GM12878 (cell line): ENCODE measurements around the gene POLD1. TPM values are rescaled to one million over a fixed set of nuclear protein-coding genes. Genes with fewer than 3 reads are reported as not detected.

ENCODE experiments used
- BRCA1 ChIP-seq: IDR thresholded peaks from 2 replicates; pipeline ENCODE4 v1.6.1; 2011; ENCODE audit warnings: low read depth, low read length, improper control_type of control experiment
- CREM ChIP-seq: IDR thresholded peaks from 2 replicates; pipeline ENCODE4 v1.6.1; 2014; ENCODE audit warnings: antibody characterized with exemption, low read depth
- DPF2 ChIP-seq: fragments of 450-650 bp; IDR thresholded peaks from 2 replicates; pipeline ENCODE4 v1.6.1; 2017; ENCODE audit warnings: mild to moderate bottlenecking
- MXI1 ChIP-seq: fragments of 150-350 bp; IDR thresholded peaks from 2 replicates; pipeline ENCODE4 v1.6.1; 2011; ENCODE audit warnings: low read depth, mild to moderate bottlenecking, inconsistent platforms, low read length, improper control_type of control experiment
- NFYA ChIP-seq: IDR thresholded peaks from 2 replicates; pipeline ENCODE4 v1.6.1; 2011; ENCODE audit warnings: low read depth, mild to moderate bottlenecking, low read length, improper control_type of control experiment, borderline replicate concordance
- POLR2A ChIP-seq: IDR thresholded peaks from 2 replicates; pipeline ENCODE4 v1.6.1; 2011; ENCODE audit warnings: low read depth, mild to moderate bottlenecking, low read length
- RCOR1 ChIP-seq: conservative IDR thresholded peaks from 2 replicates; pipeline ENCODE4 v1.6.1; 2012; ENCODE audit warnings: low read depth, low read length, improper control_type of control experiment
- SIN3A ChIP-seq: IDR thresholded peaks from 2 replicates; pipeline ENCODE4 v1.6.1; 2012; ENCODE audit warnings: low read depth, low read length, improper control_type of control experiment
- SIX5 ChIP-seq: IDR thresholded peaks from 2 replicates; pipeline ENCODE4 v1.6.1; 2011; ENCODE audit warnings: mild to moderate bottlenecking, low read depth, low read length, moderate library complexity; ENCODE audit not compliant: severe bottlenecking
- TCF7 ChIP-seq: IDR thresholded peaks from 2 replicates; pipeline ENCODE4 v1.6.1; 2014; ENCODE audit warnings: antibody characterized with exemption, borderline replicate concordance
- polyA plus RNA-seq, 11 experiments: library from polyadenylated mRNA; depleted of rRNA in 4 of 11; unstranded in 6 of 11; stranded (reverse) in 5 of 11; fragments of >200 nt; fragmentation: Nextera tagmentation in 4 of 11; fragmentation: Illumina TruSeq in 1 of 11; extraction: Ambion mirVana in 4 of 11; extraction: Trizol in 1 of 11; gene quantifications; 1 replicate in 1 of 11; 2 replicates in 10 of 11; pipeline versions ENCODE4 v1.2.1 to v1.2.3, GENCODE V29; 2011 to 2016; ENCODE audit warnings: inconsistent platforms in 2 of 11, missing spikeins in 2 of 11, low read depth in 1 of 11
- total RNA-seq, 4 experiments: library from RNA; depleted of rRNA in 3 of 4; stranded (reverse); fragments of >200 nt in 3 of 4; fragmentation: Illumina TruSeq in 1 of 4; extraction: Trizol in 1 of 4; gene quantifications; 2 replicates each; pipeline versions ENCODE4 v1.2.1 to v1.2.3, GENCODE V29; 2013 to 2021
- TF ChIP-seq, protein P1 (sequence below): fragments of 450-650 bp; IDR thresholded peaks from 2 replicates; pipeline ENCODE4 v1.6.1; 2014; ENCODE audit warnings: mild to moderate bottlenecking
- TF ChIP-seq, protein P2 (sequence below): IDR thresholded peaks from 2 replicates; pipeline ENCODE4 v1.6.1; 2011; ENCODE audit warnings: borderline replicate concordance, low read depth, mild to moderate bottlenecking, moderate library complexity, mixed read lengths, low read length; ENCODE audit not compliant: insufficient read depth; ENCODE audit errors: extremely low read length
- TF ChIP-seq, protein P3 (sequence below): IDR thresholded peaks from 2 replicates; pipeline ENCODE4 v1.6.1; 2012; ENCODE audit warnings: low read depth, low read length, improper control_type of control experiment
- TF ChIP-seq, protein P4 (sequence below): fragments of 150-350 bp; IDR thresholded peaks from 2 replicates; pipeline ENCODE4 v1.6.1; 2016; ENCODE audit warnings: low read depth, low read length
- TF ChIP-seq, protein P5 (sequence below): IDR thresholded peaks from 2 replicates; pipeline ENCODE4 v1.6.1; 2012; ENCODE audit warnings: mild to moderate bottlenecking, low read depth, low read length
- TF ChIP-seq, protein P6 (sequence below): fragments of 450-650 bp; IDR thresholded peaks from 2 replicates; pipeline ENCODE4 v1.6.1; 2017; ENCODE audit warnings: mild to moderate bottlenecking, moderate library complexity

POLD1 gene
- total and polyA plus RNA-seq, 10 of the 15 experiments (the other 5 are each of a cell fraction or from before 2014, with no cell fraction given), result 0.76 to 165 (median 63.4) TPM

DNA sequence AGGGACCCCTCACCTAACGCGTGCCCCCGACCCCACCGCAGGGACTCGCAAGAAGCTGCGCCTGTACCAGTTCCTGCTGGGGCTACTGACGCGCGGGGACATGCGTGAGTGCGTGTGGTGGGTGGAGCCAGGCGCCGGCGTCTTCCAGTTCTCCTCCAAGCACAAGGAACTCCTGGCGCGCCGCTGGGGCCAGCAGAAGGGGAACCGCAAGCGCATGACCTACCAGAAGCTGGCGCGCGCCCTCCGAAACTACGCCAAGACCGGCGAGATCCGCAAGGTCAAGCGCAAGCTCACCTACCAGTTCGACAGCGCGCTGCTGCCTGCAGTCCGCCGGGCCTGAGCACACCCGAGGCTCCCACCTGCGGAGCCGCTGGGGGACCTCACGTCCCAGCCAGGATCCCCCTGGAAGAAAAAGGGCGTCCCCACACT, 43.9 kb downstream of the POLD1 start (continued):
- TF ChIP-seq, protein P1, sequence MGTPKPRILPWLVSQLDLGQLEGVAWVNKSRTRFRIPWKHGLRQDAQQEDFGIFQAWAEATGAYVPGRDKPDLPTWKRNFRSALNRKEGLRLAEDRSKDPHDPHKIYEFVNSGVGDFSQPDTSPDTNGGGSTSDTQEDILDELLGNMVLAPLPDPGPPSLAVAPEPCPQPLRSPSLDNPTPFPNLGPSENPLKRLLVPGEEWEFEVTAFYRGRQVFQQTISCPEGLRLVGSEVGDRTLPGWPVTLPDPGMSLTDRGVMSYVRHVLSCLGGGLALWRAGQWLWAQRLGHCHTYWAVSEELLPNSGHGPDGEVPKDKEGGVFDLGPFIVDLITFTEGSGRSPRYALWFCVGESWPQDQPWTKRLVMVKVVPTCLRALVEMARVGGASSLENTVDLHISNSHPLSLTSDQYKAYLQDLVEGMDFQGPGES, result no peak
- TF ChIP-seq TCF7, result no peak
- TF ChIP-seq, protein P2, sequence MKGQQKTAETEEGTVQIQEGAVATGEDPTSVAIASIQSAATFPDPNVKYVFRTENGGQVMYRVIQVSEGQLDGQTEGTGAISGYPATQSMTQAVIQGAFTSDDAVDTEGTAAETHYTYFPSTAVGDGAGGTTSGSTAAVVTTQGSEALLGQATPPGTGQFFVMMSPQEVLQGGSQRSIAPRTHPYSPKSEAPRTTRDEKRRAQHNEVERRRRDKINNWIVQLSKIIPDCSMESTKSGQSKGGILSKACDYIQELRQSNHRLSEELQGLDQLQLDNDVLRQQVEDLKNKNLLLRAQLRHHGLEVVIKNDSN, result no peak
- TF ChIP-seq DPF2, result no peak
- TF ChIP-seq BRCA1, result no peak
- TF ChIP-seq, protein P3, sequence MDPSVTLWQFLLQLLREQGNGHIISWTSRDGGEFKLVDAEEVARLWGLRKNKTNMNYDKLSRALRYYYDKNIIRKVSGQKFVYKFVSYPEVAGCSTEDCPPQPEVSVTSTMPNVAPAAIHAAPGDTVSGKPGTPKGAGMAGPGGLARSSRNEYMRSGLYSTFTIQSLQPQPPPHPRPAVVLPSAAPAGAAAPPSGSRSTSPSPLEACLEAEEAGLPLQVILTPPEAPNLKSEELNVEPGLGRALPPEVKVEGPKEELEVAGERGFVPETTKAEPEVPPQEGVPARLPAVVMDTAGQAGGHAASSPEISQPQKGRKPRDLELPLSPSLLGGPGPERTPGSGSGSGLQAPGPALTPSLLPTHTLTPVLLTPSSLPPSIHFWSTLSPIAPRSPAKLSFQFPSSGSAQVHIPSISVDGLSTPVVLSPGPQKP, result no peak
- TF ChIP-seq SIX5, result no peak
- TF ChIP-seq, protein P4, sequence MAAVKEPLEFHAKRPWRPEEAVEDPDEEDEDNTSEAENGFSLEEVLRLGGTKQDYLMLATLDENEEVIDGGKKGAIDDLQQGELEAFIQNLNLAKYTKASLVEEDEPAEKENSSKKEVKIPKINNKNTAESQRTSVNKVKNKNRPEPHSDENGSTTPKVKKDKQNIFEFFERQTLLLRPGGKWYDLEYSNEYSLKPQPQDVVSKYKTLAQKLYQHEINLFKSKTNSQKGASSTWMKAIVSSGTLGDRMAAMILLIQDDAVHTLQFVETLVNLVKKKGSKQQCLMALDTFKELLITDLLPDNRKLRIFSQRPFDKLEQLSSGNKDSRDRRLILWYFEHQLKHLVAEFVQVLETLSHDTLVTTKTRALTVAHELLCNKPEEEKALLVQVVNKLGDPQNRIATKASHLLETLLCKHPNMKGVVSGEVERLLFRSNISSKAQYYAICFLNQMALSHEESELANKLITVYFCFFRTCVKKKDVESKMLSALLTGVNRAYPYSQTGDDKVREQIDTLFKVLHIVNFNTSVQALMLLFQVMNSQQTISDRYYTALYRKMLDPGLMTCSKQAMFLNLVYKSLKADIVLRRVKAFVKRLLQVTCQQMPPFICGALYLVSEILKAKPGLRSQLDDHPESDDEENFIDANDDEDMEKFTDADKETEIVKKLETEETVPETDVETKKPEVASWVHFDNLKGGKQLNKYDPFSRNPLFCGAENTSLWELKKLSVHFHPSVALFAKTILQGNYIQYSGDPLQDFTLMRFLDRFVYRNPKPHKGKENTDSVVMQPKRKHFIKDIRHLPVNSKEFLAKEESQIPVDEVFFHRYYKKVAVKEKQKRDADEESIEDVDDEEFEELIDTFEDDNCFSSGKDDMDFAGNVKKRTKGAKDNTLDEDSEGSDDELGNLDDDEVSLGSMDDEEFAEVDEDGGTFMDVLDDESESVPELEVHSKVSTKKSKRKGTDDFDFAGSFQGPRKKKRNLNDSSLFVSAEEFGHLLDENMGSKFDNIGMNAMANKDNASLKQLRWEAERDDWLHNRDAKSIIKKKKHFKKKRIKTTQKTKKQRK, result no peak
- no peak for TF ChIP-seq CREM
- TF ChIP-seq, protein P5, sequence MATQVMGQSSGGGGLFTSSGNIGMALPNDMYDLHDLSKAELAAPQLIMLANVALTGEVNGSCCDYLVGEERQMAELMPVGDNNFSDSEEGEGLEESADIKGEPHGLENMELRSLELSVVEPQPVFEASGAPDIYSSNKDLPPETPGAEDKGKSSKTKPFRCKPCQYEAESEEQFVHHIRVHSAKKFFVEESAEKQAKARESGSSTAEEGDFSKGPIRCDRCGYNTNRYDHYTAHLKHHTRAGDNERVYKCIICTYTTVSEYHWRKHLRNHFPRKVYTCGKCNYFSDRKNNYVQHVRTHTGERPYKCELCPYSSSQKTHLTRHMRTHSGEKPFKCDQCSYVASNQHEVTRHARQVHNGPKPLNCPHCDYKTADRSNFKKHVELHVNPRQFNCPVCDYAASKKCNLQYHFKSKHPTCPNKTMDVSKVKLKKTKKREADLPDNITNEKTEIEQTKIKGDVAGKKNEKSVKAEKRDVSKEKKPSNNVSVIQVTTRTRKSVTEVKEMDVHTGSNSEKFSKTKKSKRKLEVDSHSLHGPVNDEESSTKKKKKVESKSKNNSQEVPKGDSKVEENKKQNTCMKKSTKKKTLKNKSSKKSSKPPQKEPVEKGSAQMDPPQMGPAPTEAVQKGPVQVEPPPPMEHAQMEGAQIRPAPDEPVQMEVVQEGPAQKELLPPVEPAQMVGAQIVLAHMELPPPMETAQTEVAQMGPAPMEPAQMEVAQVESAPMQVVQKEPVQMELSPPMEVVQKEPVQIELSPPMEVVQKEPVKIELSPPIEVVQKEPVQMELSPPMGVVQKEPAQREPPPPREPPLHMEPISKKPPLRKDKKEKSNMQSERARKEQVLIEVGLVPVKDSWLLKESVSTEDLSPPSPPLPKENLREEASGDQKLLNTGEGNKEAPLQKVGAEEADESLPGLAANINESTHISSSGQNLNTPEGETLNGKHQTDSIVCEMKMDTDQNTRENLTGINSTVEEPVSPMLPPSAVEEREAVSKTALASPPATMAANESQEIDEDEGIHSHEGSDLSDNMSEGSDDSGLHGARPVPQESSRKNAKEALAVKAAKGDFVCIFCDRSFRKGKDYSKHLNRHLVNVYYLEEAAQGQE, result no peak
- TF ChIP-seq NFYA, result no peak
- TF ChIP-seq SIN3A, result no peak
- no peak for TF ChIP-seq RCOR1
- TF ChIP-seq MXI1, result no peak; the same call in 1 of the 2 replicates
- peak; percentile 54 for TF ChIP-seq POLR2A
- TF ChIP-seq, protein P6, sequence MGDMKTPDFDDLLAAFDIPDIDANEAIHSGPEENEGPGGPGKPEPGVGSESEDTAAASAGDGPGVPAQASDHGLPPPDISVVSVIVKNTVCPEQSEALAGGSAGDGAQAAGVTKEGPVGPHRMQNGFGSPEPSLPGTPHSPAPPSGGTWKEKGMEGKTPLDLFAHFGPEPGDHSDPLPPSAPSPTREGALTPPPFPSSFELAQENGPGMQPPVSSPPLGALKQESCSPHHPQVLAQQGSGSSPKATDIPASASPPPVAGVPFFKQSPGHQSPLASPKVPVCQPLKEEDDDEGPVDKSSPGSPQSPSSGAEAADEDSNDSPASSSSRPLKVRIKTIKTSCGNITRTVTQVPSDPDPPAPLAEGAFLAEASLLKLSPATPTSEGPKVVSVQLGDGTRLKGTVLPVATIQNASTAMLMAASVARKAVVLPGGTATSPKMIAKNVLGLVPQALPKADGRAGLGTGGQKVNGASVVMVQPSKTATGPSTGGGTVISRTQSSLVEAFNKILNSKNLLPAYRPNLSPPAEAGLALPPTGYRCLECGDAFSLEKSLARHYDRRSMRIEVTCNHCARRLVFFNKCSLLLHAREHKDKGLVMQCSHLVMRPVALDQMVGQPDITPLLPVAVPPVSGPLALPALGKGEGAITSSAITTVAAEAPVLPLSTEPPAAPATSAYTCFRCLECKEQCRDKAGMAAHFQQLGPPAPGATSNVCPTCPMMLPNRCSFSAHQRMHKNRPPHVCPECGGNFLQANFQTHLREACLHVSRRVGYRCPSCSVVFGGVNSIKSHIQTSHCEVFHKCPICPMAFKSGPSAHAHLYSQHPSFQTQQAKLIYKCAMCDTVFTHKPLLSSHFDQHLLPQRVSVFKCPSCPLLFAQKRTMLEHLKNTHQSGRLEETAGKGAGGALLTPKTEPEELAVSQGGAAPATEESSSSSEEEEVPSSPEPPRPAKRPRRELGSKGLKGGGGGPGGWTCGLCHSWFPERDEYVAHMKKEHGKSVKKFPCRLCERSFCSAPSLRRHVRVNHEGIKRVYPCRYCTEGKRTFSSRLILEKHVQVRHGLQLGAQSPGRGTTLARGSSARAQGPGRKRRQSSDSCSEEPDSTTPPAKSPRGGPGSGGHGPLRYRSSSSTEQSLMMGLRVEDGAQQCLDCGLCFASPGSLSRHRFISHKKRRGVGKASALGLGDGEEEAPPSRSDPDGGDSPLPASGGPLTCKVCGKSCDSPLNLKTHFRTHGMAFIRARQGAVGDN, result 0 out of 2 replicates have a peak, but pooled peaks have one; percentile 22
